K562 (cell line): Measurements from ENCODE around the gene ARHGEF10L. TPM values are rescaled to one million over a fixed set of nuclear protein-coding genes. Genes with fewer than 3 reads are reported as not detected.

ENCODE experiments used
- ATAC-seq: fragments of 200-7000 bp; cut with Tn5 transposase; 3 replicates; pipeline ENCODE4 v1.9.1; 2020; ENCODE audit warnings: moderate library complexity
- BruUV-seq: library from RNA; stranded (reverse); fragments of 400-500 nt; replicated peaks from 2 replicates; lab custom pipeline; 2021; lab: Mats Ljungman, UMichigan
- CTCF ChIA-PET: fragments of 300-600 bp; formaldehyde crosslinking; extraction: SDS; loops from one replicate; lab custom pipeline; 2021; ENCODE audit warnings: low intra/inter-chr PET ratio; lab: Yijun Ruan, JAX
- POLR2A ChIA-PET: fragments of 300-600, 350-650 bp; sonication (Branson Sonifier 250); formaldehyde crosslinking; extraction: SDS; loops from one replicate; lab custom pipeline; 2021; ENCODE audit warnings: antibody characterized with exemption, inconsistent platforms; lab: Yijun Ruan, JAX
- DNase-seq, 4 experiments: peaks; one replicate each; pipeline versions ENCODE4 v3.0.0 to v3.0.0-alpha.2; 2011 to 2018; ENCODE audit warnings: low spot score in 3 of 4, mixed read lengths in 3 of 4; ENCODE audit errors: extremely low read depth in 1 of 4
- FAIRE-seq: peaks from 2 replicates; lab custom pipeline; 2011; peaks lifted over from hg19 to GRCh38; lab: Jason Lieb, UNC
- H2AFZ ChIP-seq: 2 replicates; pipeline ENCODE4 v1.6.0; 2011; ENCODE audit warnings: low read depth, low read length, control low read depth, inconsistent platforms
- H3K27ac ChIP-seq: fragments of 200-600 bp; 3 replicates; pipeline ENCODE4 v1.8.0; 2011; ENCODE audit warnings: low read depth, mild to moderate bottlenecking, control low read depth, inconsistent platforms, low read length, moderate library complexity, mixed read lengths; ENCODE audit errors: extremely low read depth
- H3K27me3 ChIP-seq, 2 experiments: fragments of 300-600 bp in 1 of 2; 2 replicates in 1 of 2; 3 replicates in 1 of 2; pipeline versions ENCODE4 v1.6.0 to v1.8.0; 2011; ENCODE audit warnings: inconsistent platforms in 2 of 2, low read length in 2 of 2, mild to moderate bottlenecking in 1 of 2, mixed read lengths in 1 of 2, moderate library complexity in 1 of 2; ENCODE audit not compliant: control insufficient read depth in 2 of 2, insufficient read depth in 2 of 2
- H3K36me3 ChIP-seq: fragments of 300-600 bp; 3 replicates; pipeline ENCODE4 v1.8.0; 2011; ENCODE audit warnings: mild to moderate bottlenecking, low read length, inconsistent platforms; ENCODE audit not compliant: control insufficient read depth, insufficient read depth
- H3K4me1 ChIP-seq, 2 experiments: fragments of 200-600 bp in 1 of 2; replicated peaks in 1 of 2; 2 replicates in 1 of 2; 3 replicates in 1 of 2; pipeline versions ENCODE4 v1.5.1 to v1.8.0; 2011; ENCODE audit warnings: inconsistent platforms in 2 of 2, low read length in 2 of 2, mild to moderate bottlenecking in 1 of 2, mixed read lengths in 1 of 2, moderate library complexity in 1 of 2; ENCODE audit not compliant: control insufficient read depth in 2 of 2, insufficient read depth in 2 of 2
- H3K4me2 ChIP-seq: 2 replicates; pipeline ENCODE4 v1.6.1; 2011; ENCODE audit warnings: low read length, control low read depth, inconsistent platforms, mixed read lengths; ENCODE audit not compliant: insufficient read depth
- H3K4me3 ChIP-seq: fragments of 200-600 bp; sonication (generic), shearing (Covaris generic); 2 replicates; pipeline ENCODE4 v1.5.1; 2016; ENCODE audit warnings: control low read depth, inconsistent platforms
- H3K79me2 ChIP-seq: fragments of 200-600 bp; 3 replicates; pipeline ENCODE4 v1.8.0; 2011; ENCODE audit warnings: low read length, inconsistent platforms; ENCODE audit not compliant: control insufficient read depth, insufficient read depth
- H3K9ac ChIP-seq, 2 experiments: 2 replicates each; pipeline versions ENCODE4 v1.6.0 to v1.6.1; 2011; ENCODE audit warnings: low read depth in 2 of 2, low read length in 2 of 2, control low read depth in 1 of 2, inconsistent platforms in 1 of 2, mild to moderate bottlenecking in 1 of 2, mixed read lengths in 1 of 2; ENCODE audit not compliant: insufficient read depth in 1 of 2
- H3K9me1 ChIP-seq: one replicate; pipeline ENCODE4 v1.6.0; 2011; ENCODE audit warnings: inconsistent platforms, mild to moderate bottlenecking, low read length, moderate library complexity; ENCODE audit not compliant: control insufficient read depth, insufficient read depth
- H3K9me3 ChIP-seq: replicated peaks from 2 replicates; pipeline ENCODE4 v1.5.1; 2011; ENCODE audit warnings: low read depth, low read length, inconsistent platforms; ENCODE audit not compliant: control insufficient read depth, insufficient read depth
- H4K20me1 ChIP-seq: replicated peaks from 2 replicates; pipeline ENCODE4 v1.6.1; 2011; ENCODE audit warnings: low read length, inconsistent platforms, mixed read lengths; ENCODE audit not compliant: control insufficient read depth, insufficient read depth
- BRD9 ChIP-seq: fragments of 450-650 bp; IDR thresholded peaks from 2 replicates; pipeline ENCODE4 v1.6.1; 2018; ENCODE audit warnings: low read depth; ENCODE audit not compliant: partially characterized antibody
- C11orf30 ChIP-seq: fragments of 450-650 bp; IDR thresholded peaks from 2 replicates; pipeline ENCODE4 v1.6.1; 2016; ENCODE audit warnings: low read depth, mild to moderate bottlenecking
- CBX5 ChIP-seq: IDR thresholded peaks from 2 replicates; pipeline ENCODE4 v1.6.1; 2014; ENCODE audit warnings: low read depth, borderline replicate concordance
- CBX8 ChIP-seq: fragments of 200-600 bp; sonication (generic); IDR thresholded peaks from 2 replicates; pipeline ENCODE4 v1.6.1; 2012; ENCODE audit warnings: borderline replicate concordance, mixed run types, low read depth, mild to moderate bottlenecking, moderate library complexity, mixed read lengths, low read length, control low read depth, inconsistent platforms; ENCODE audit not compliant: poor library complexity, severe bottlenecking; ENCODE audit errors: extremely low read depth
- DMBX1 ChIP-seq: fragments of 250-450 bp; sonication (Bioruptor Pico); IDR thresholded peaks from 2 replicates; pipeline ENCODE4 v1.8.0; 2022; ENCODE audit warnings: inconsistent platforms, mild to moderate bottlenecking, moderate library complexity, borderline replicate concordance
- HLTF ChIP-seq: fragments of 450-650 bp; IDR thresholded peaks from 2 replicates; pipeline ENCODE4 v1.6.1; 2016
- HNRNPUL1 ChIP-seq: fragments of 200-400 bp; formaldehyde crosslinking; IDR thresholded peaks from 2 replicates; pipeline ENCODE4 v1.6.1; 2017; ENCODE audit warnings: low read length
- MAFF ChIP-seq: IDR thresholded peaks from 2 replicates; pipeline ENCODE4 v1.6.1; 2012; ENCODE audit warnings: low read length, improper control_type of control experiment
- MEF2A ChIP-seq: IDR thresholded peaks from 2 replicates; pipeline ENCODE4 v1.6.1; 2011; ENCODE audit warnings: low read depth, mild to moderate bottlenecking, low read length, moderate library complexity; ENCODE audit not compliant: control insufficient read depth
- PHF8 ChIP-seq: fragments of 200-600 bp; sonication (generic); IDR thresholded peaks from 2 replicates; pipeline ENCODE4 v1.6.1; 2012; ENCODE audit warnings: mixed run types, mild to moderate bottlenecking, inconsistent platforms, low read length, moderate library complexity, borderline replicate concordance
- RBM39 ChIP-seq: fragments of 200-400 bp; formaldehyde crosslinking; optimal IDR thresholded peaks from 2 replicates; pipeline ENCODE3; 2018; ENCODE audit warnings: low read depth, low read length
- RCOR1 ChIP-seq, 2 experiments: IDR thresholded peaks; 2 replicates each; pipeline ENCODE4 v1.6.1; 2012; ENCODE audit warnings: low read depth in 2 of 2, low read length in 2 of 2, borderline replicate concordance in 1 of 2, improper control_type of control experiment in 1 of 2
- ZNF124 ChIP-seq: sonication (generic); formaldehyde crosslinking; IDR thresholded peaks from 2 replicates; pipeline ENCODE4 v1.8.1; 2022; ENCODE audit warnings: missing genetic modification reagents
- ZNF217 ChIP-seq: sonication (generic); formaldehyde crosslinking; IDR thresholded peaks from 2 replicates; pipeline ENCODE4 v1.8.0; 2022; ENCODE audit warnings: mild to moderate bottlenecking, missing genetic modification reagents
- ZNF224 ChIP-seq: sonication (generic); formaldehyde crosslinking; IDR thresholded peaks from 2 replicates; pipeline ENCODE4 v1.8.0; 2022; ENCODE audit warnings: mild to moderate bottlenecking, missing genetic modification reagents
- ZNF263 ChIP-seq: sonication (generic); formaldehyde crosslinking; IDR thresholded peaks from 2 replicates; pipeline ENCODE4 v1.8.0; 2022; ENCODE audit warnings: mild to moderate bottlenecking, missing genetic modification reagents, borderline replicate concordance
- ZNF717 ChIP-seq: fragments of 250-450 bp; sonication (Bioruptor Pico); IDR thresholded peaks from 2 replicates; pipeline ENCODE4 v1.5.0; 2021
- ZZZ3 ChIP-seq: fragments of 450-650 bp; IDR thresholded peaks from 2 replicates; pipeline ENCODE4 v1.6.1; 2016; ENCODE audit warnings: antibody characterized with exemption, mild to moderate bottlenecking, moderate library complexity
- WGBS: fragments of 100-300 bp; shearing (Covaris generic); methylation state at CpG from one replicate; pipeline ENCODE4 v1.1.6; 2016; ENCODE audit warnings: low coverage, mixed read lengths; ENCODE audit not compliant: insufficient coverage; ENCODE audit errors: missing lambda C conversion rate; 5-methylcytosine and 5-hydroxymethylcytosine counted together
- in situ Hi-C: fragments of 300-500 bp; cut with MboI; formaldehyde crosslinking; loops from 4 replicates; pipeline ENCODE4 v1.15.0; 2018; ENCODE audit warnings: inconsistent platforms, mixed read lengths
- intact Hi-C: fragments of 100-400 bp; cut with micrococcal nuclease; formaldehyde crosslinking; loops from 2 replicates; pipeline ENCODE4 v1.14.2; 2022
- polyA plus RNA-seq, 8 experiments: library from polyadenylated mRNA; depleted of rRNA in 4 of 8; stranded (reverse) in 5 of 8; unstranded in 3 of 8; fragments of >200 nt; fragmentation: Nextera tagmentation in 2 of 8; fragmentation: Illumina TruSeq in 1 of 8; extraction: Ambion mirVana in 2 of 8; extraction: Trizol in 1 of 8; gene quantifications; 2 replicates each; pipeline versions ENCODE4 v1.2.1 to v1.2.3, GENCODE V29; 2011 to 2014; ENCODE audit warnings: inconsistent platforms in 1 of 8, missing spikeins in 1 of 8
- total RNA-seq, 7 experiments: library from RNA; depleted of rRNA in 6 of 7; stranded (reverse); fragments of >200 nt in 6 of 7; fragmentation: Illumina TruSeq in 2 of 7; extraction: Trizol in 2 of 7; gene quantifications; 2 replicates each; pipeline versions ENCODE4 v1.2.1 to v1.2.3, GENCODE V29; 2011 to 2021; ENCODE audit warnings: low replicate concordance in 1 of 7
- TF ChIP-seq, protein P1 (sequence below): sonication (generic); formaldehyde crosslinking; IDR thresholded peaks from 2 replicates; pipeline ENCODE4 v1.8.0; 2022; ENCODE audit warnings: mild to moderate bottlenecking, missing genetic modification reagents
- TF ChIP-seq, protein P2 (sequence below): fragments of 250-450 bp; sonication (Bioruptor Pico); IDR thresholded peaks from 2 replicates; pipeline ENCODE4 v1.8.0; 2021; ENCODE audit warnings: moderate library complexity, mild to moderate bottlenecking, inconsistent platforms

ARHGEF10L gene
- total and polyA plus RNA-seq, 9 of the 15 experiments (the other 6 are each of a cell fraction or from before 2014, with no cell fraction given): 0.09 to 0.13 TPM; not detected in 7

DNA sequence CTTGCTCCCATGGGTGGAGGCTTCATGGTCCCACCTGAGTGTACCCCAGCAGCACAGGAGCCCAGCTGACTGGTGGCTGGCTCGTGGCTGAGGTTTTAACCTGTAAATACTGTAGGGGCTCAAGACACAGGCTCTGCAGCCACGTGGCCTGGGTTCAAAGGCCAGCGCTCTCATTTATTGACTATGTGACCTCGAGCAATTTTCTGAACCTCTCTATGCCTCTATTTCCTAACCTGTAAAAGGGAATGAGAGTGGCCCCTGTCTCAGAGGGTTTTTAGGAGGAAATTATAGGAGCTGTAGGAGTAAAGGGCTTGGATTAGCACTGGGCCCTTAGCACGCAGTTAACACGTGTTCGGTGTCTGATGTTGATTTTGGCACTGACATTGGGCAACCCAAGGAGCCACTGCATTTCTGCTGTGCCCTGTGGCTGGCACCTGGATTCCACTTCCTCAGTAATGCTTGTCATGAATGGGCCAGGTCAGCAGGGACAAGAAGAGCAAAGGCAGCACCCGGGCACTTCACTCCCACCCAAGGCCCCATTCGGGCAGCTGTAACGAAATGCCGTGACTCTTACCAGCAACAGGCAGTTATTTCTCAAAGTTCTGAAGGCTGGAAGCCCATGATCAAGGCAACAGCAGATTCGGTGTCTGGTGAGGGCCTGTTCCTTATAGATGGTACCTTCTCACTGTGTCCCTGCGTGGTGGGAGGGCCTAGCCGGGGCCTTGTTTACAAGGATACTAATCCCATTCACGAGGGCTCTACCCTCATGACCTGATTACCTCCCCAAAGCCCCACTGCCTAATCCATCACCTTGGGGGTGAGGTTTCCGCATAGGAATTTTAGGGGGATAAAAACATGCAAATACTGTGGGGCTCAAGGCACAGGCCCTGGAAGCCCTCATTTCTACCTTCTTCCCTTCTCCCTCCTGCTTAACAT is 25.2 kb downstream of the ARHGEF10L start:
- Histone ChIP-seq H2AFZ (no peak overlapping the region), H3K27me3 (peaks cover 12 to 74% of the 10 kb centered on the region in 2 experiments; a peak in 4 of 5 replicates), H3K36me3 (no peaks in the 10 kb centered on the region), H3K9me3 (no peaks in the 10 kb centered on the region), H3K4me1 (peaks cover 6 to 8% of the 10 kb centered on the region in 2 experiments; a peak in 4 of 5 replicates), H3K4me2 (no peak overlapping the region), H4K20me1 (peaks cover 37% of the 10 kb centered on the region), H3K9ac (no peak overlapping the region), H3K4me3 (no peak overlapping the region), H3K79me2 (no peaks in the 10 kb centered on the region), H3K9me1 (peaks cover under 1% of the 10 kb centered on the region), H3K27ac (no peak overlapping the region)
- no peak for TF ChIP-seq BRD9
- no peak for TF ChIP-seq RBM39
- TF ChIP-seq ZNF717 (CRISPR knock-in tag): no peak
- TF ChIP-seq DMBX1 (CRISPR knock-in tag): no peak
- no peak for TF ChIP-seq CBX5
- no peak for TF ChIP-seq MAFF
- no peak for TF ChIP-seq CBX8
- TF ChIP-seq MEF2A: no peak
- no peak for TF ChIP-seq HLTF
- no peak for TF ChIP-seq RCOR1 (IDR thresholded peaks at IDR 0.05; ENCODE audit: borderline replicate concordance in 1 of 2, low read depth in 2 of 2, low read length in 2 of 2)
- no peak for TF ChIP-seq PHF8
- no peak for TF ChIP-seq ZNF217 (CRISPR knock-in tag)
- TF ChIP-seq, protein P1, sequence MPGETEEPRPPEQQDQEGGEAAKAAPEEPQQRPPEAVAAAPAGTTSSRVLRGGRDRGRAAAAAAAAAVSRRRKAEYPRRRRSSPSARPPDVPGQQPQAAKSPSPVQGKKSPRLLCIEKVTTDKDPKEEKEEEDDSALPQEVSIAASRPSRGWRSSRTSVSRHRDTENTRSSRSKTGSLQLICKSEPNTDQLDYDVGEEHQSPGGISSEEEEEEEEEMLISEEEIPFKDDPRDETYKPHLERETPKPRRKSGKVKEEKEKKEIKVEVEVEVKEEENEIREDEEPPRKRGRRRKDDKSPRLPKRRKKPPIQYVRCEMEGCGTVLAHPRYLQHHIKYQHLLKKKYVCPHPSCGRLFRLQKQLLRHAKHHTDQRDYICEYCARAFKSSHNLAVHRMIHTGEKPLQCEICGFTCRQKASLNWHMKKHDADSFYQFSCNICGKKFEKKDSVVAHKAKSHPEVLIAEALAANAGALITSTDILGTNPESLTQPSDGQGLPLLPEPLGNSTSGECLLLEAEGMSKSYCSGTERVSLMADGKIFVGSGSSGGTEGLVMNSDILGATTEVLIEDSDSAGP (CRISPR knock-in tag): no peak
- TF ChIP-seq HNRNPUL1: no peak
- TF ChIP-seq ZZZ3: no peak
- no peak for TF ChIP-seq C11orf30
- no peak for TF ChIP-seq ZNF124 (CRISPR knock-in tag)
- no peak for TF ChIP-seq ZNF263 (CRISPR knock-in tag)
- TF ChIP-seq ZNF224: no peak
- TF ChIP-seq, protein P2, sequence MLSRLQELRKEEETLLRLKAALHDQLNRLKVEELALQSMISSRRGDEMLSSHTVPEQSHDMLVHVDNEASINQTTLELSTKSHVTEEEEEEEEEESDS (CRISPR knock-in tag): no peak
- in situ Hi-C loops (no loop called here), intact Hi-C loops (no loop called here)
- ATAC-seq (no peak), FAIRE-seq (no peak), DNase-seq (no peak)
- CTCF ChIA-PET: no interaction called here
- WGBS: 23% methylated on average over 16 of the region's 16 CpGs
- BruUV-seq: no TSS peak
- POLR2A ChIA-PET: interaction anchor here (0.5 kb wide), 1 partner anchor 44 kb away, joined by 4 read pairs; no protein-coding TSS in a partner anchor
